ENCODE results near the gene ZNF667.

ZNF667 gene

GRCh38 chr19:56405062-56405461 lies 72.1 kb downstream of the ZNF667 start:
- DNase-seq (ENCODE audit: low read depth) = no peak
- H3K4me3 ChIP-seq (ENCODE audit: control insufficient read depth, low read depth, low read length) = no peak overlapping the region
- TF ChIP-seq CTCF (conservative IDR thresholded peaks at IDR 0.05; ENCODE audit: control insufficient read depth, insufficient read depth, low read depth, low read length) = no peak

DNA sequence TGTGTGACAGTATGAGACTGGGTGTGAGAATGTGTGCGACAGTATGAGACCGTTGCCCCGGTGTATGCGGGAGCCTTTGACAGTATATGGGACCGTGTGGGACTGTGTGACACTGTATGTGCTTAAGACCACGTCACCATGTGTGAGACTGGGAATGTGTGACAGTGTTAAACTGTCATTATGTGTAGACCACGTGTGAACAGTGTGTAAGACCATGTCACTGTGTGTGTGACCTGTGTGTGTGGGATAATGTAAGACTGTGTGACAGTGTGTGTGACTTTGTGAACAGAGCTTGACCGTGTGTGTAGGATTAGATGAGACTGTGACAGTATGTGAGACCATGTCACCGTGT lies 72.5 kb downstream of the ZNF667 start:
- H3K4me3 ChIP-seq (ENCODE audit: control insufficient read depth, low read depth, low read length) = peak overlapping the region; percentile 71
- no peak for TF ChIP-seq CTCF (conservative IDR thresholded peaks at IDR 0.05; ENCODE audit: control insufficient read depth, insufficient read depth, low read depth, low read length)
- DNase-seq (ENCODE audit: low read depth) = no peak

- DNase-seq (ENCODE audit: low read depth) = peak; percentile 97
- H3K4me3 ChIP-seq (ENCODE audit: control insufficient read depth, low read depth, low read length) = peak within 1 kb of the TSS; percentile 71
- TF ChIP-seq CTCF (conservative IDR thresholded peaks at IDR 0.05; ENCODE audit: control insufficient read depth, insufficient read depth, low read depth, low read length) = no peak
These were observed 73.1 kb downstream of the ZNF667 start, which contains the start of gene ZNF583 for GRCh38 chr19:56403764-56404704. Gene ZNF583 (plus strand): TSS chr19:56404332. CDS start chr19:56407115, 2,783 bp downstream.

GRCh38 chr19:56403261-56403660 lies 73.9 kb downstream of the ZNF667 start:
- peak overlapping the region; percentile 71 for H3K4me3 ChIP-seq (ENCODE audit: control insufficient read depth, low read depth, low read length)
- DNase-seq (ENCODE audit: low read depth) = no peak
- TF ChIP-seq CTCF (conservative IDR thresholded peaks at IDR 0.05; ENCODE audit: control insufficient read depth, insufficient read depth, low read depth, low read length) = no peak

GRCh38 chr19:56400485-56400884 lies 76.7 kb downstream of the ZNF667 start:
- DNase-seq (ENCODE audit: low read depth) = no peak
- no peak overlapping the region for H3K4me3 ChIP-seq (ENCODE audit: control insufficient read depth, low read depth, low read length)

DNA sequence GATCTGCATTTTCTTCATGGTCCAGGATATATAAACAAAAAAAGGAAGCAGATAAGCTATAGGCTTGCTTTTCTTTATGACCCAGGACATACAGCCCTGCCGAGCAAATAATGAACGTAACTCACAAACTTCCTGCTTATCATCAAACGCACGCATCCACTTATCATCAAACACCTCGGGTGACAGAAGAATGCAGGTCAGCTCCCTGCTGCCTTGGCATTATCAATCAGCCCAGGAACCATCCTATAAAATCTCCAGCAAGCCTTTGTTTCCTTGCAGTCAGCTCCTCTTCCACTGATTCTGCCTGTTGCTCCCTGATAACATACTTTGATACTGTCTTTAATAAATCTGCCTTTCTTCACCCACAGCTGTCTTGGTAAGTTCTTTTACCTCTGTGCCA lies 78.3 kb downstream of the ZNF667 start:
- DNase-seq (ENCODE audit: low read depth) = no peak
- TF ChIP-seq CTCF (conservative IDR thresholded peaks at IDR 0.05; ENCODE audit: control insufficient read depth, insufficient read depth, low read depth, low read length) = no peak
- no peak overlapping the region for H3K4me3 ChIP-seq (ENCODE audit: control insufficient read depth, low read depth, low read length)

More at GRCh38 chr19:56400485-56400884, 76.7 kb downstream of the ZNF667 start:
- TF ChIP-seq CTCF (conservative IDR thresholded peaks at IDR 0.05; ENCODE audit: control insufficient read depth, insufficient read depth, low read depth, low read length) = no peak
